GM19238 (cell line): ENCODE data around the gene ATP2A3.

Source experiments
- DNase-seq: peaks from one replicate; pipeline ENCODE4 v3.0.0; 2011; ENCODE audit warnings: low spot score; ENCODE audit not compliant: insufficient read length

ATP2A3 gene

GRCh38 chr17:3973495-3974137 lies 9.4 kb upstream of the ATP2A3 start:
- DNase-seq = no peak

- no peak for DNase-seq
Measured at GRCh38 chr17:3972931-3973330, 8.7 kb upstream of the ATP2A3 start.

DNA sequence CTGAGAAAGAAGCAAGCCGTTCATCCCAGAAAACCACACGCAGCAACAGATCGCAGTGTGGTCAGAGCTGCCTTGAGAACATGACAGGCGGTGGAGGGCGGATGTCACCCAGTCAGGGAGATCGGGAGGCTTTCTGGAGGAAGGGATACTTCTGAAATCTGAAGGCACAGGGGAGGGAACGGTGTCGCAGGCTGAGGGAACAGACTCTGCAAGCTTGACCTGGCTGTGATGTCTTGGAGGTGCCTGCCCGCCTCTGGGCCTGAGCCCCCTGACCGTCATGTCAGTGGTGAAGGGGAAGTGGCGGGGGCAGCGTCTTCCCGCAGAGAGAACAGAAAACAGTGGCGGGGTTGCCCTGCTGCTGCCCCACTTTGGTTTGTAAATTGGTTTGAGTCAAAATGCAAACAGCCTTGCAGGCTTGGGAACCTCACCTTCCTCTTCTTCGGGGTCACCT lies 8.1 kb upstream of the ATP2A3 start:
- no peak for DNase-seq

DNA sequence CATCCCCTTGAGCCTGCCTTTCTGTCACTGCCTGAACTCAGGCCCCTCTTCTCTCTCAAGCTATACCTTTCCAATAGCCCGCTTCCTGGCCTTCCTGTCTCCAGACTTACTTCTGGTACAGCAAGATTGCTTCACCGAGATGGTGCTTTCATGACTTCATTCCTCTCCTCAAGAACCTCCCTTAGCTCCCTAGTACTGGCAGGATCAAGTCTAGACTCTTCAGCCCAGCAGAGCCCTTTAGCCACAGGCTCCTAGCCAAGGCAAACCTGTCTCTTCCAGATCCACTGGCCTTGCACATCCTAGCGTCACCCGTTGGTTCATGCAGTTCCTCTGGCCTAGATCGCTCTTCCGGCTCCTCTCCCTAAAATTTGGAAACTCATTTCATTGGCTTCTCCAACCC lies 6.4 kb upstream of the ATP2A3 start:
- DNase-seq = no peak

DNA sequence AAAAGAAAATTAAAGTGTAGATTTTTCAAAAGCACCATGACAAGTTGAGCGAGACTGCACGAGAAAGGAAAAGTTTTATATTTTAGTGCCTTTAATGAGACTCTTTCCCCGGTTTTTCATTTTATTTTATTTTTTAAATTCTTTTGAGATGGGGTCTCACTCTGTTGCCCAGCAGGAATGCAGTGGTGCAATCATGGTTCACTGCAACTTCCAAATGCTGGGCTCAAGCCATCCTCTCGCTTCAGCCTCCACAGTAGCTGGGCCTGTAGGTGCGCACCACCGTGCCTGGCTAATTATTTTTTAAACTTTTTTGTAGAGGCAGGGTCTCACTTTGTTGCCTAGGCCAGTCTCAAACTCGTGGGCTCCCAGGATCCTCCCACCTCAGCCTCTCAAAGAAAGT lies 5.7 kb upstream of the ATP2A3 start:
- no peak for DNase-seq

GRCh38 chr17:3968886-3969524 lies 4.8 kb upstream of the ATP2A3 start:
- no peak for DNase-seq

DNA sequence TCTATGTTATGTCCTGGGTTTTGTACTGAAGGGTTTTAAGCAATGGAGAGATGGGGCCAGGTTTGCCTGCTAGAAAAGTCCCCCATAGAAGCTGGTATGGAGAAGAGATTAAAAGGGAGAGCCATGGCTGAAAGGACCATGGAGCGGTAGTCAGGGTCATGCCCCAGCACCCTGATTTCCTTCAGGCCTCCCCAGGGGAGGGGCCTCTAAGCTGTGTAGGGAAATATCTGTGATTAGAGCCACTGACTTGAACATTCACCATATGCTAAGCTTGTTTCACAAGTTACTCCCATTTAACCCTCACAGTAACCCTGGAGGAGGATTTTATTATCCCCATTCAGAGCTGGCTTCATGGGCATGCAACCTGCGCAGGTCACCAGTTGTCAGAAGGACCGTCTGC lies 3.8 kb upstream of the ATP2A3 start:
- DNase-seq = no peak

- DNase-seq = no peak
Measured at GRCh38 chr17:3966720-3967363, 2.6 kb upstream of the ATP2A3 start.

DNA sequence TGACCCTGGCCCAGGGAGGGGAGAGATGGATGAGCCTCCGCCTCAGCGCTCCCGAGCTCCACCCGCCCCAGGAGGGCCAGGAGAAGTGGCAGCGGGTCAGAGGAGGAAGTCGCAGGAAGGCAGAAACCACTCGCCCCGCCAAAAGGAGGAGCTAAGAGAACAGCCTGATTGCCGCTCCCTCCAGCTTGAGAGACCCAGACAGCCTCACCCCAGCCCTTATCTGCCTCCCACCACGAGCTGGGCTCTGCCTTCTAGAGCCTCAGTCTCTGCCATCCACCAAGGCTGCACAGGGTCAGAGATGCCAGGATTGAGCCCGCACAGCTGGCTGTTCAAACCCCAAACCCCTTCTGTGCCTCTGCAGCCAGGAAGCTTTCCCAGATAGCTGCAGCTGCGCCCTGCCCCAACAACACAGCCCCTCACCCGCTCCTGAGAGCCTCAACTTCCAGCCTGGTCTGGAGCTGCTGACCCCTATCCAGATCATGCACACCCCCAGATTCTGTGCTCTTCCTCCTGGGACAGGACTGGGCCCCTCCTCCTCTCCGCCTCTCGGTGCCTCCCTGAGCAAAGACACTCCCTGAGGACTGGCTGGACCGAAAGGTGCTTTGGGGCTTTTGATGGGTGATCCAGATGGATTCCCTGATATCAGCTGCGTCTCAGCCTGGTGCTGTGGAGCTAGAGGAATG lies 1.0 kb upstream of the ATP2A3 start:
- DNase-seq = peak; percentile 82

DNA sequence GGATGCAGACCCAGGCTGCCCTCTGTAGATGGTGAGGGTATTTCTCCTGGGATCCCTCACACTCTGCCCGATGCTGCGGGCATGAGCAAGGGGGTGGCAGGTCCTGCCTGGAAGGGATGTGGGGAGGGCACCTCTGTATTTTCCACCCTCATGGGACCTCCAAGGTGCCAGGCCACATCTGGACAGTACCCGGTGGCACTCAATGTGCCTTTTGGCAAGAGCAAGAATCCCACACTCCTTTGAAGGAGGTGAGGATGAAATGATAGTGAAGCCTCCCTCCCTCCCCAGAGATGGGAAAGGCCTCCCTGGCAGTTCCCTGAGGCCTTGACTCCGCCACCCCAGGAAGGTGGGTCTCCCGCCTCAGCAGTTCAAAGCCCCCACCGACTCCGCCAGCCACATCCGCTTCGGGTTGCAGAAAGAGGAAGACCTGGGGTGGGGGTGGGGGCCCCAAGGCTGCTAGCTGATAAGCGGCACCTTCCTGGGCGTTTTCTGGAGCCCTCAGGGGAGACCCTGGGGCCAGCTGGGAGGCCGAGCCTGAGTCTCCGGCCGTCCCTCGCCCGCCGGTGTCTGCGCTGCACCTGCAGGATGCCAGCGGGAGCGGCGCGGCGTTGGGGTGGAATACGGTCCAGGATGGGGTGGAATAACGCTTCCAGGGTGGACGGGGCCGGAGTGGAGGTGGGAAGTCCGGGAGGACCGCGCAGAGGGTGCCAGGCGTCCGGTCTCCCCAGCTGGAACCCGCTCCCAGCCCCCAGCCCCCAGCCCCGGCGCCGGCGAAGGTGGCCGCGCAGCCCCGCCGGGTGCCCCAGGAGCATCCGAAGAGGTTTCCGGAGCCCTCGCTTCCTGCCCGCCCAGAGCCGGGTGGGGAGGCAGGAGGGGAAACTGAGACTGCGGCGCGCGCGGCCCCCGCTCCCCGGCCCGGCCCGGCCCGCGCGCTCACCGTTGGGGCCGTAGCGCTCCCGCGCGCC lies 718 bp downstream of the ATP2A3 start:
- peak; percentile 70 for DNase-seq

DNA sequence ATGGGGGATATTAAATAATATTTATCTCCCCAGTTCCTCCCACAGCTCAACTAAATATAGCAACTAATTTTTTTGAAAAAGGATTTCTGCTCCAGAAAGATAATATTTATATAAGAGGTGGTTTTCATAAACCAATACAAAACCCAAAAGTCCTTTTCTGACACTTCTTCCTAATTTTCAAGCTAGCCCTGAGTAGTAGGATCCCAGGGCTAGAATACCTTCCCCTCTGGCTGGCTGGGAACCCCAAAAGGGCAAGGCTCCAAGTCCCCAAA lies 1.3 kb downstream of the ATP2A3 start:
- DNase-seq = no peak

- no peak for DNase-seq
Measured at GRCh38 chr17:3962217-3962964, 1.8 kb downstream of the ATP2A3 start.

- DNase-seq = peak; percentile 54
Measured at GRCh38 chr17:3961564-3962047, 2.6 kb downstream of the ATP2A3 start.

DNA sequence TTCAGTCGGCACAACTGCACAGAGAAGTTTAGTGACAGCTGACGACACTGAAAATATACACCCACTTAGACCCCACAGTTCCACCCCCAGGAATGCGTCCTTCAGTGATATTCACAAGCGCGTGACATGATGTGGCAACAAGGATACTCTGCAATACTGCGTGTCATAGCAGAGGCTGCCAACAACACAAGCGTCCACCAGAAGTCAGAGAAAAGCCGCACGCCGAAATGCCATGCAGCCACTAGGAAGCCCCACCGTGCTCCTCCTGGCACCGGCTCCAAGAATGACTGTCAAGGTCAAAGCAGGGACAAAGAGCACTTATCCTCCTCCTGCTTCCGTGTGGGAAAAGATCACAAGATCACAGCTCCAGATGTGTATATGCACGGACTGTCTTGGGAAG lies 3.5 kb downstream of the ATP2A3 start:
- DNase-seq = no peak

- no peak for DNase-seq
Measured at GRCh38 chr17:3959921-3960601, 4.2 kb downstream of the ATP2A3 start.

- DNase-seq = no peak
Measured at GRCh38 chr17:3959295-3959899, 4.8 kb downstream of the ATP2A3 start.

DNA sequence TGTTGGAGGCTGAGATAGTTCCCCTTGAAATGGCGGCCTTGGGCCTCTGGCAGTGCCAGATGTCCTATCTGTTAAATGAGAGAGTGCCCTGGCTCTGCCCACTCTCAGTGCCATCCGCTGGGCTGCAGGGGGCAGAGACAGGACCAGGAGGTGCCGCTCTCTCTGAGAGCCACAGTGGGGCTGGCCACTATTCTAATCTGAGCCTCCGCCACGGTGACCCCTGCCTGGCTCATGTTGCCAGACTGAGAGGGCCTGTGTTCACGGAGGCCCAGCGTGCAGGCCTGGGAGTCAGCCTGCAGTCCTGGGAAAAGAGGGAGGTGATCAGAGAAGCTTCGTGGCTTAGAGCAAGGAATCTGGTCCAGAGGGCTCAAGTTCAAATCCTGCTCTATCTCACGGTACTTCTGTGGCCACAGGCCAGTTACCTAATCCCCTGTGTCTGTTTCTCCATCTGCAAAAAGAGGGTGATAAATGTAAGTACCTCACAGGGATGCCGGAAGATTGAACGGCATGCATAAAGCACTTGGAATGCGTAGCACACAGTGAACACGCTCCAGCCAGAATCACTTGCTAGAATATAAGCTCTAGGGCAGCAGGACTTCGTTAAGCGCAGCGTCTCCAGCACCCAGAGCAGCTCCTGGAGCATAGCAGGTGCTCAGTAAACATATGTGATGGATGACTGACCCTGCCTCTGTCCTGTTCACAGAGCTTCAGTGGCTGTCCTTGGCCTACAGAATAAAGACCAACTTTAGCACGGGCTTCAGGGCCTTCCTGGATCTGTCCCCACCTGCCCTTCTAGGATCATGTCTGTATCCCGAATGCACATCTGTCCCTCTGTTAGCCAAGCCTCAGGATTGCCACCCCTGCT lies 6.3 kb downstream of the ATP2A3 start:
- DNase-seq = no peak

GRCh38 chr17:3956983-3957382 lies 7.3 kb downstream of the ATP2A3 start:
- DNase-seq = no peak
